ENCODE data around the gene CALCOCO1. TPM values are rescaled to one million over a fixed set of nuclear protein-coding genes. Genes with fewer than 3 reads are reported as not detected.

CALCOCO1 gene
- polyA plus RNA-seq, 3 donors: 60.1 to 238 (median 69.6) TPM

DNA sequence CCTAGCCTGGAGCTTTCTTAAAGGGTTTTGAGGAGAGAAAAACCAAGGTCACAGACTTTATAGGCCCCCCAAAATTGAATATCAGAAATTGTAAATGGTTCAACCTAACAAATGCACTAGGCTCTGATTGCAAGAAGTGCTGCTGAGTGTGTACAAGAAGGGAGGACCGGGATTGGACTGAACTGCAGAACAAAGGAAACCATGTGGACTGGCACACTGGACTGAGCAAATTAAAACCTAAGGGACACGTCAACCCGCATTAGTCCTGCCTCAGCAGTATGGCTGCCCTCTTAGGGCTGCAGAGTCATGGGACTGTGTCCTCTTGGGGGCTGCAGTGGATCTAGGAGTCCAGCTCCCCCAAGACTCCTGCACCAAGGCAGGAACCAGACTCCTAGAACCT is 25.4 kb upstream of the CALCOCO1 start:
- H3K9me3 ChIP-seq (replicated peaks in 1 of 2; ENCODE audit: control insufficient read depth in 1 of 2, insufficient read depth in 1 of 2, low read length in 2 of 2): peaks cover 0 to 30% of the 10 kb centered on the region in 2 donors
- H3K4me1 ChIP-seq (ENCODE audit: control insufficient read depth in 1 of 2, insufficient read depth in 2 of 2, low read length in 2 of 2): peaks cover 17 to 28% of the 10 kb centered on the region in 2 donors
- 95% methylated on average over 3 of the region's 3 CpGs for WGBS (ENCODE audit: insufficient coverage)
- Mint-ChIP-seq H3K27me3 (ENCODE audit: low read depth in 3 of 3) (peaks cover 8 to 10% (median 10%) of the 10 kb centered on the region in 3 donors), H3K27ac (no peak overlapping the region), H3K4me1 (peaks cover 13% of the 10 kb centered on the region), H3K9me3 (peaks cover 0 to 3% (median 1%) of the 10 kb centered on the region in 7 donors), H3K4me3 (no peak overlapping the region), H3K36me3 (peaks cover 0 to 2% of the 10 kb centered on the region in 2 donors)
- no peaks in the 10 kb centered on the region for H3K36me3 ChIP-seq (replicated peaks in 1 of 2; ENCODE audit: control insufficient read depth in 1 of 2, insufficient read depth in 2 of 2, low read length in 2 of 2)
- H3K9ac ChIP-seq (ENCODE audit: insufficient read depth, low read length, poor library complexity, severe bottlenecking): no peak overlapping the region
- no peak overlapping the region for H3K4me2 ChIP-seq (replicated peaks; ENCODE audit: extremely low read depth, low read length, poor library complexity, severe bottlenecking)
- no peaks in the 10 kb centered on the region for H4K20me1 ChIP-seq (ENCODE audit: insufficient read depth, low read length)
- no peaks in the 10 kb centered on the region for H3K79me2 ChIP-seq (ENCODE audit: insufficient read depth, low read length)
- intact Hi-C loops (cut with micrococcal nuclease): no loop called here
- peaks cover 80 to 93% of the 10 kb centered on the region in 2 donors for H3K27me3 ChIP-seq (ENCODE audit: control insufficient read depth in 2 of 2, insufficient read depth in 2 of 2, low read length in 2 of 2)
- H2AFZ ChIP-seq (ENCODE audit: insufficient read depth, low read depth, low read length, poor library complexity, severe bottlenecking): no peak overlapping the region
- TF ChIP-seq, protein P1, sequence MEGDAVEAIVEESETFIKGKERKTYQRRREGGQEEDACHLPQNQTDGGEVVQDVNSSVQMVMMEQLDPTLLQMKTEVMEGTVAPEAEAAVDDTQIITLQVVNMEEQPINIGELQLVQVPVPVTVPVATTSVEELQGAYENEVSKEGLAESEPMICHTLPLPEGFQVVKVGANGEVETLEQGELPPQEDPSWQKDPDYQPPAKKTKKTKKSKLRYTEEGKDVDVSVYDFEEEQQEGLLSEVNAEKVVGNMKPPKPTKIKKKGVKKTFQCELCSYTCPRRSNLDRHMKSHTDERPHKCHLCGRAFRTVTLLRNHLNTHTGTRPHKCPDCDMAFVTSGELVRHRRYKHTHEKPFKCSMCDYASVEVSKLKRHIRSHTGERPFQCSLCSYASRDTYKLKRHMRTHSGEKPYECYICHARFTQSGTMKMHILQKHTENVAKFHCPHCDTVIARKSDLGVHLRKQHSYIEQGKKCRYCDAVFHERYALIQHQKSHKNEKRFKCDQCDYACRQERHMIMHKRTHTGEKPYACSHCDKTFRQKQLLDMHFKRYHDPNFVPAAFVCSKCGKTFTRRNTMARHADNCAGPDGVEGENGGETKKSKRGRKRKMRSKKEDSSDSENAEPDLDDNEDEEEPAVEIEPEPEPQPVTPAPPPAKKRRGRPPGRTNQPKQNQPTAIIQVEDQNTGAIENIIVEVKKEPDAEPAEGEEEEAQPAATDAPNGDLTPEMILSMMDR (IDR thresholded peaks at IDR 0.05): no peak
- no peak overlapping the region for H3K4me3 ChIP-seq (replicated peaks in 1 of 3; ENCODE audit: low read depth in 2 of 3, low read length in 3 of 3)
- DNase-seq: no peak
- no peak overlapping the region for H3K27ac ChIP-seq (ENCODE audit: low read depth in 1 of 2, low read length in 2 of 2)

DNA sequence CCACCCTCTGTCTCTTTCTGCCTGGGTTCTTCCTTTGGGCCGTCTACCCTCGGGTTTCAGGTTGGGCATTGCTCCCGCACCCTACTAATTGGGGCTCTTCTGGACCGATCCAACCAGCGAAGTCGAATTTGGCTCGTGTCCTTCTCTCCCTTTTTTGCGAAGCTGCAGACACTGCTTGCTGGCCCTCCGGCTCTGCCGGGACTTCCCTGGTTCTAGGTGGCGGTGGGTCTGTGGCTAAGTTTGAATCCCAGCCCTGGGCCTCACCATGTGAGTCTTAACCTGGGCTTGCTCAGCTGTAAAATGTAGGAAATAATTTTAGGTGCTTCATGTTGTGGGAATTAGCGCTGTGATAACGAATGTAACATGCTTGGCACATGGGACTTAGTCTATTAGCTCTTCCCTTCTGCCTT is 24.9 kb upstream of the CALCOCO1 start:
- 36% methylated on average over 7 of the region's 13 CpGs for WGBS (ENCODE audit: insufficient coverage)
- no peak for DNase-seq
- Histone ChIP-seq H2AFZ (ENCODE audit: insufficient read depth, low read depth, low read length, poor library complexity, severe bottlenecking) (no peak overlapping the region), H3K27ac (ENCODE audit: low read depth in 1 of 2, low read length in 2 of 2) (no peak overlapping the region), H3K4me3 (replicated peaks in 1 of 3; ENCODE audit: low read depth in 2 of 3, low read length in 3 of 3) (no peak overlapping the region), H4K20me1 (ENCODE audit: insufficient read depth, low read length) (no peaks in the 10 kb centered on the region), H3K36me3 (replicated peaks in 1 of 2; ENCODE audit: control insufficient read depth in 1 of 2, insufficient read depth in 2 of 2, low read length in 2 of 2) (no peaks in the 10 kb centered on the region), H3K9me3 (replicated peaks in 1 of 2; ENCODE audit: control insufficient read depth in 1 of 2, insufficient read depth in 1 of 2, low read length in 2 of 2) (peaks cover 0 to 30% of the 10 kb centered on the region in 2 donors), H3K4me1 (ENCODE audit: control insufficient read depth in 1 of 2, insufficient read depth in 2 of 2, low read length in 2 of 2) (peaks cover 17 to 26% of the 10 kb centered on the region in 2 donors), H3K27me3 (ENCODE audit: control insufficient read depth in 2 of 2, insufficient read depth in 2 of 2, low read length in 2 of 2) (peaks cover 80 to 94% of the 10 kb centered on the region in 2 donors), H3K9ac (ENCODE audit: insufficient read depth, low read length, poor library complexity, severe bottlenecking) (no peak overlapping the region), H3K4me2 (replicated peaks; ENCODE audit: extremely low read depth, low read length, poor library complexity, severe bottlenecking) (peak overlapping the region; percentile 81), H3K79me2 (ENCODE audit: insufficient read depth, low read length) (no peaks in the 10 kb centered on the region)
- no peak overlapping the region for H3K4me3 Mint-ChIP-seq
- peaks cover 14% of the 10 kb centered on the region for H3K4me1 Mint-ChIP-seq
- H3K36me3 Mint-ChIP-seq: peaks cover 0 to 2% of the 10 kb centered on the region in 2 donors
- H3K27ac Mint-ChIP-seq: no peak overlapping the region
- H3K9me3 Mint-ChIP-seq: peaks cover 0 to 5% (median 1%) of the 10 kb centered on the region in 7 donors
- peaks cover 4 to 10% (median 9%) of the 10 kb centered on the region in 3 donors for H3K27me3 Mint-ChIP-seq (ENCODE audit: low read depth in 3 of 3)
- intact Hi-C loops (cut with micrococcal nuclease): no loop called here
- TF ChIP-seq, protein P1 (IDR thresholded peaks at IDR 0.05): no peak
